Stimulated activated CD4-positive, alpha-beta T cell treated with anti-CD3 and anti-CD28 coated beads, Interleukin-15, amount 100 ng/mL, for 24 hours (primary cell): ENCODE results near the gene FRG1.
"Not testable (repeated sequence)": the region's sequence is repeated elsewhere in the genome, so short reads cannot be mapped to it uniquely, and the experiment has no call there.

Source experiments
- DNase-seq: peaks from one replicate; pipeline ENCODE4 v3.0.0-alpha.2; 2020

The FRG1 gene

DNA sequence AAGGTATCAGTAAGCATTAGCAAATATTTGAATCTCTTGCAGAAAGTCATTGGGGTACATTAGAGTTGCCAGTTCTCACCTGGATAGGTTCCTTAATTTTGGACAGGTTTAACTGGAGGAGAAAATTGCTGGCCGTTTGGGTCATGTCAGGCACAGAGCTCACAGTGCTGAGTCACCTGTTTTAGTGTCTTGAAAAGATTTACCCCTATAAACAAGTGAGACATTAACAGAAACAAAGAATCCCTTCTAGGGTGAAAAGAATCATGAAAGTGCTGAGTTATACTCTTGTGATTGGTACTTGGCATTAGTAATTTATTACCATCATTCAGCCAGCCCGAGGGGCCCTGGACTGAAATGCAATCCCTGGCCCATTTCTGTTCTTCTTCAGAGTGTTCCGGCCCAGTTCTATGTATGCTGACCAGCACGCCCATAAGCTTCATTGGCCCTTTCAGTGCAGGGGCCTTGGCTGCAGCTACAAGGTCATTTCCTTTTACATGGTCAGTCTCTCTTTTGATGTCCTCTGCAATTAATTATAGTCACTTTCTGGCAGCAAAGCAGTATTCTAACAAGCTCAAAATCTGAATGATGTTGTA lies 45.1 kb downstream of the FRG1 start:
- DNase-seq, result not testable (repeated sequence)

DNA sequence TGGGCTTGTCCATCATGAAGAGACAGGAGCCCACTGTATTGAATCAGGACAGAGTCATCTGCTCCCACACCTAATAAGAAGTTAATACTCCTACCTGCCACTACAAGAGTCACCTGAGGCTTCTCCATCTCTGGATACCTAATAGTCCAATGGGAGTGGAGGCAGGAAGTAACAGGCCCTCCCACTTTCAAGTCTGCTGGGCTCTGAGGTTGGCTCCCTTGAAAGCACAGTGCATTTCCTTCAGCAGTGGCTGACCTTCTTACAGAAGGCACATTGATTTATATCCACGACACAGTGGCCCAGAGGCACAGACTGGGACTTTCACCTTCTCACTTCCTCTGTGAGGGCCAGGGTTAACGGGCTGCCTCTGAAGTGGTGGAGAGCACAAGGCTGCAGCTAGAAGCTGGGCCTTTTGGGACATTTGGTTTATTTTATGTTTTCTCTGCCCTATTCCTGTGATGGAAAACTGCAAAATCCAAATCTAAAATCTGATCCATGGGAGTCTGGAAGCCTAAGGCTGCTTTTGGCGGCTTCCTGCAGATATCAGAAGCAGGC lies 48.3 kb downstream of the FRG1 start:
- no peak for DNase-seq

DNA sequence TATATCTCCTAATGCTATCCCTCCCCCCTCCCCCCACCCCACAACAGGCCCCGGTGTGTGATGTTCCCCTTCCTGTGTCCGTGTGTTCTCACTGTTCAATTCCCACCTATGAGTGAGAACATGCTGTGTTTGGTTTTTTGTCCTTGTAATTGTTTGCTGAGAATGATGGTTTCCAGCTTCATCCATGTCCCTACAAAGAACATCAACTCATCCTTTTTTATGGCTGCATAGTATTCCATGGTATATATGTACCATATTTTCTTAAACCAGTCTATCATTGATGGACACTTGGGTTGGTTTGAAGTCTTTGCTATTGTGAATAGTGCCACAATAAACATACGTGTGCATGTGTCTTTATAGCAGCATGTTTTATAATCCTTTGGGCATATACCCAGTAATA lies 49.3 kb downstream of the FRG1 start:
- not testable (repeated sequence) for DNase-seq
